ENCODE results near the gene DOLPP1. TPM values are rescaled to one million over a fixed set of nuclear protein-coding genes. Genes with fewer than 3 reads are reported as not detected.

The DOLPP1 gene
- total and polyA plus RNA-seq, 8 donors, result 13.4 to 19.6 (median 15.2) TPM

DNA sequence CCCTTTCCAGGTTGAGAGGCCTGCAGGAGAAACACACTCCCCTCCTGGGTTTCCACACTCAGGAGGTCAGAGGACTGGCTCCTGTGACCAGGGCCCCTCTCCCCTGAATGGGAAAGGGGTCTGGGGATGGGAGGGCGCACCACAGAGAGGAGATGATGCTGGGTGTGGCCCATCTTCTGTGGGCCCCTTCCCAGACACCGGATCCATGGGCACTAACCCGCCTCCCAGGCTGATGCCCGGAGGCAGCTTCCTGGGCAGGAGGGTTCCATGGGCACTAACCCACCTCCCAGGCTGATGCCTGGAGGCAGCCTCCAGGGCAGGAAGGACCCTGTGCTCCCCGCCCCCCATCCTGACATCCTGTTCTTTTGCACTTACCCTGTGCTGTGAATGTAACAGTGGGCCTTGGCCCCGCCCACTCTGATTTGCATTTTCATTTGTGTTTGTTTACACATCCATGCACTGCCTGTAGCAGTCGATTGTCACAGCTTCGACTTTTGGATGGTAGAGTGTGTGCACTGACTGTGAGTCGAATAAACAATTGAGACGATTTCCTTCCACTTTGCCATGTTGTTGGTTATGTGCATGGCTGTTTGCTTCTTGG lies 9.3 kb upstream of the DOLPP1 start:
- no peaks in the 10 kb centered on the region for H3K9me3 ChIP-seq
- no peak overlapping the region for H3K4me3 ChIP-seq
- H3K27ac ChIP-seq, result no peak overlapping the region
- intact Hi-C loops (cut with DNase I), result no loop called here
- peaks cover 0 to 49% of the 10 kb centered on the region in 2 donors for H3K36me3 ChIP-seq
- DNase-seq (no peak), ATAC-seq (no peak)
- H3K27me3 ChIP-seq, result no peaks in the 10 kb centered on the region
- TF ChIP-seq, protein P1, sequence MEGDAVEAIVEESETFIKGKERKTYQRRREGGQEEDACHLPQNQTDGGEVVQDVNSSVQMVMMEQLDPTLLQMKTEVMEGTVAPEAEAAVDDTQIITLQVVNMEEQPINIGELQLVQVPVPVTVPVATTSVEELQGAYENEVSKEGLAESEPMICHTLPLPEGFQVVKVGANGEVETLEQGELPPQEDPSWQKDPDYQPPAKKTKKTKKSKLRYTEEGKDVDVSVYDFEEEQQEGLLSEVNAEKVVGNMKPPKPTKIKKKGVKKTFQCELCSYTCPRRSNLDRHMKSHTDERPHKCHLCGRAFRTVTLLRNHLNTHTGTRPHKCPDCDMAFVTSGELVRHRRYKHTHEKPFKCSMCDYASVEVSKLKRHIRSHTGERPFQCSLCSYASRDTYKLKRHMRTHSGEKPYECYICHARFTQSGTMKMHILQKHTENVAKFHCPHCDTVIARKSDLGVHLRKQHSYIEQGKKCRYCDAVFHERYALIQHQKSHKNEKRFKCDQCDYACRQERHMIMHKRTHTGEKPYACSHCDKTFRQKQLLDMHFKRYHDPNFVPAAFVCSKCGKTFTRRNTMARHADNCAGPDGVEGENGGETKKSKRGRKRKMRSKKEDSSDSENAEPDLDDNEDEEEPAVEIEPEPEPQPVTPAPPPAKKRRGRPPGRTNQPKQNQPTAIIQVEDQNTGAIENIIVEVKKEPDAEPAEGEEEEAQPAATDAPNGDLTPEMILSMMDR (IDR thresholded peaks at IDR 0.05), result no peak
- H3K4me1 ChIP-seq, result peaks cover 0 to 16% of the 10 kb centered on the region in 2 donors

DNA sequence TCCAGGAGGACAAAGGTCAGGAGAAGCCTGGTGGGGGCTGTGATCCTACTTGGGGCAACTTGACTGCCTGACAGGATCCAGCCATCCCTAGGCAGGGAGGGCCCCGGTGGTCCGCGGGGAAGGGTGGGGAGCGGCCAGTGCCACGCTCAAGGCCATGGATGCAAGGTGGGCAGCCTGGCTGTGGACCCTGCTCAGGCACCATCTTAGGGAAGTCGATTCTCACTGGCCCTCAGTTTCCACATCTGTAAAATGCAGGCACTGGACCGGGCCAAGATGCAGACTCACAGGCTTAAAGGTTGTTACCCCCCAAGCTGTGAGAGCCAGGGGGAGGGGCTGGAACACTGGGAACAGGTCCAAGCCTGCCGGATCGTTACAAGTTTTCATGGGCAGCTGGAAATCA lies 8.7 kb upstream of the DOLPP1 start:
- intact Hi-C loops (cut with DNase I), result no loop called here

DNA sequence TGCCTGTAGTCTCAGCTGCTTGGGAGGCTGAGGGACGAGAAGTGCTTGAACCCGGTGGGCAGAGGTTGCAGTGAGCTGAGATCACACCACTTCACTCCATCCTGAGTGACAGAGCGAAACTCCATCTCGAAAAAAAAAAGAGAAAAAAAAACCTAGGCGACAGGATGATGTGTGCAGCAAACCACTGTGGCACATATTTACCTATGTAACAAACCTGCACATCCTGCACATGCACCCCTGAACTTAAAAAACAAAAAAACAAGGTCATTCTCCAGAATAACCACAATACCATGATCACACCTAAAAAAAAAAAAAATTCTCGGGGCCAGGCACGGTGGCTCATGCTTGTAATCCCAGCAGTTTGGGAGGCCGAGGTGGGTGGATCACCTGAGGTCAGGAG lies 7.5 kb upstream of the DOLPP1 start:
- Histone ChIP-seq H3K27ac (no peak overlapping the region), H3K4me1 (peaks cover 0 to 16% of the 10 kb centered on the region in 2 donors), H3K36me3 (peaks cover 0 to 34% of the 10 kb centered on the region in 2 donors), H3K9me3 (no peaks in the 10 kb centered on the region), H3K27me3 (no peaks in the 10 kb centered on the region), H3K4me3 (no peak overlapping the region)
- DNase-seq (no peak), ATAC-seq (no peak)
- TF ChIP-seq, protein P1 (IDR thresholded peaks at IDR 0.05), result no peak
- intact Hi-C loops (cut with DNase I), result no loop called here

More for the DNA sequence above, 8.7 kb upstream of the DOLPP1 start:
- Histone ChIP-seq H3K4me1 (peaks cover 0 to 16% of the 10 kb centered on the region in 2 donors), H3K9me3 (no peaks in the 10 kb centered on the region), H3K27ac (no peak overlapping the region), H3K27me3 (no peaks in the 10 kb centered on the region), H3K4me3 (no peak overlapping the region), H3K36me3 (peaks cover 0 to 46% of the 10 kb centered on the region in 2 donors)
- peak in 1 of 4 donors; percentile 61 for DNase-seq
- no peak for ATAC-seq
- TF ChIP-seq, protein P1 (IDR thresholded peaks at IDR 0.05), result no peak

DNA sequence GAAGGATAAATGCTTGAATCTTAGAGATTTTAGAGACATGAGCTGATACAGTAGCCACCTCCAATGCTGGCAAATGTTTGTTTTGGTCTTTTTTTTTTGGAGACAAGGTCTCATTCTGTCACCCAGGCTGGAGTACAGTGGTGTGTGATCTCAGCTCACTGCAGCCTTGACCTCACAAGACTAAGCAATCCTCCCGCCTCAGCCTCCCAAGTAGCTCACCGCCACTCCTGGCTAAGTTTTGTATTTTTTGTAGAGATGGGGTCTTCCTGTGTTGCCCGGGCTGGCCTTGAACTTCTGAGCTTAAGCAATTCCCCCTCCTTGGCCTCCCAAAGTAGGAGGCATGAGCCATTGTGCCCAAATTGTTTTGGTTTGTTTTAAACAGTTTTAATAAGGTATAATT lies 6.8 kb upstream of the DOLPP1 start:
- TF ChIP-seq, protein P1 (IDR thresholded peaks at IDR 0.05), result no peak
- Histone ChIP-seq H3K27ac (no peak overlapping the region), H3K36me3 (peaks cover 0 to 27% of the 10 kb centered on the region in 2 donors), H3K4me1 (peaks cover 0 to 10% of the 10 kb centered on the region in 2 donors), H3K4me3 (no peak overlapping the region), H3K9me3 (no peaks in the 10 kb centered on the region), H3K27me3 (no peaks in the 10 kb centered on the region)
- intact Hi-C loops (cut with DNase I), result no loop called here
- DNase-seq (no peak), ATAC-seq (no peak)

DNA sequence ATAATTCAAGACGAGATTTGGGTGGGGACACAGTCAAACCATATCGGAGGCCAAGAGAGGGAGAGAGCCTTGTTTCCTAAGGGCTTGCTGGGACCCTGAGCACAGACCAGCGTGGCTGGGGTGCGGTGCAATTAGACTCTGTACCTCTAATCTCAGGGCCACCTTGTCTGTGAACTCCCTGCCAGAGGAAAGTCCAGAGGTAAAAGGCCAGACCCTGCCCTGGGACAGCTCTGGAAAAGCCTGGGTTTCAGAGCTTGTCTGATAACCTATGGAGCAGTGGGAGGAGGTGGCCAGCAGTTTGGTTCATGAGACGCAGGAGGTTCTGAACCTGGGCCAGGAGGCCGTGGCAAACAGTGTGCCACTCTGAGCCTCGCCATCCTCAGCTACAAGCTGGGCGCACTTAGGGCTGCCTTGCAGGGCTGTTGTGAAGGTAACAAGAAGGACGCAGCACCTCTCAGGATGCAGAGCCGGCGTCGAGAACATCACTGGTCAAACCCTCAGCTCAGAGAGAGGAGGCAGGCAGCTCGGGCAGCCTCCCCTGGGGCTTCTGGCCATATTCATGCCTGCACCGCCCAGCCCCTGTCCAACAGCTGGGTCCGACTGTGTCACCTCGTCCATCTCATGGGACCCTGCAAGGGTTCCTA lies 4.8 kb upstream of the DOLPP1 start:
- DNase-seq, result peak in 1 of 4 donors; percentile 62
- Histone ChIP-seq H3K27ac (no peak overlapping the region), H3K4me1 (peaks cover 6 to 14% of the 10 kb centered on the region in 2 donors), H3K9me3 (no peaks in the 10 kb centered on the region), H3K36me3 (peaks cover 0 to 6% of the 10 kb centered on the region in 2 donors), H3K27me3 (no peaks in the 10 kb centered on the region), H3K4me3 (no peak overlapping the region)
- intact Hi-C loops (cut with DNase I), result no loop called here
- no peak for ATAC-seq
- TF ChIP-seq, protein P1 (IDR thresholded peaks at IDR 0.05), result no peak
